Measurements from ENCODE around the gene BABAM1.

BABAM1 gene

DNA sequence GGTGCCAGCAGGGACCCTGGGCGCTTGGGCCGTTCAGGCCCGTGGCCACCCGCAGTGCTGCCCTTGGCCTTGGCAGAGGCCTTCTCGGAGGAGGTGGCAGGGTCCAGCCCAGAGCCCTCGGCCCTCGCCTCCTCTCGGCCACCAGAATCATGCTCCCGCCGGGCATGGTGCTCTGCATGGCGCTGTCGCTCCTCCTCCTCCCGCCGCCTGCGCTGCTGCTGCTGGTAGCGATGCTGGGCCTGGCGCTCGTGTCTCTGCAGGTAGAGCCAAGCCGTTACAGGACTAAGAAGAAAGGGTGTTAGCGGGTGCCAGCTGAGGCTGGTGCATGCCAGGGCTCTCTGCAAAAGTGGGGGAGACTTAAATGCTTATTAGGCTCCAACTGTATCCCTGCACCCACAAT lies 57.9 kb downstream of the BABAM1 start:
- DNase-seq = no peak

GRCh38 chr19:17325881-17326594 lies 58.8 kb downstream of the BABAM1 start:
- DNase-seq = no peak

DNA sequence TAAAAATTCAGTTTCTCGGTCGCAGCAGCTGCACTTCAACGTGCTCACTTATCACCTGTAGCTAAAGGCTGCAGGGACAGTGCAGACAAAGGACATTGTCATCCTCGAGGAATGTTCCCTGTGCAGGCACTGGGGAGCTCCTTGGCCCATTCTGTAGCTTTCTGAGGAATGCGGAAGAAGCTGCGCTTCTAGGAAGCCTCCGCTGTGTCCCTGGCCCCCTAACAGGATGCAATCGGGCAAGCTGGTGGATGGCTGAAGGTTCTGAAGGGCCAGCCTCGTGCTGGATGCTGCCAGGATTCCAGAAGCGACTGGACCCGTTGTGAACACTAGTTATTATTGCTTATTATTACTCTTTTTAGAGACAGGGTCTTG lies 59.3 kb downstream of the BABAM1 start:
- DNase-seq = no peak

DNA sequence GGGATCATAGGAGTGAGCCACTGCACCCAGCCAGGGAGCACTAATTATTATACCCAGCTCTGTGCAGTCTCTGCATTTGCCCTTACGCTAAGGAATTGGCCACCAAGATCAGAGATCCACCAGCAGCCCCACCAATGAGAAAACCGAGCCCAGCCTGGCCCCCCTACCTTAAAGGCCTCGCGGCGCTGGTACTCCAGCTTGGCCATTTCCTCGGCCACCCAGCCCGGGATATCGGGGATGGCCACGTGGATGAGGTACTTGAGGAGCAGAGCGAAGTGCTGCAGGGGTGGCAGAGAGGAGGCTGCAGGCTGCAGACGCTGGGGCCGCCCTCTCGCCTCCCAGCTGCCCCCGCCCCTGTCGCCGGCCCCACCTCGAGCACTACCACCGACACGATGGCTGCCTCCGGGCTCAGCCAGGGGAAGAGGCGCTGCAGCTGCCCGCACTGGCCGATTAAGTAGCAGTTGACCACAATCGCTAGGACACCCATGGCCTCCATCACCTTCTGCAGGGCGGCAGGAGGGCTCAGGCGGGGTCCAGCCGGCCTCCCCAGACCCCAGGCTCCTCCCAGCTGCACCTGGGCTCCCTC lies 59.9 kb downstream of the BABAM1 start:
- no peak for DNase-seq

- no peak for DNase-seq
Observed at GRCh38 chr19:17327654-17328516, 60.6 kb downstream of the BABAM1 start.

Measured in NCI-H1417 treated with DMSO at 0.1 percent for 48 hours (cell line).